Measurements from ENCODE around the gene ARAP1. TPM values are rescaled to one million over a fixed set of nuclear protein-coding genes. Genes with fewer than 3 reads are reported as not detected.

Gene ARAP1
- total and polyA plus RNA-seq, 2 donors (not counting 3 experiments of a cell fraction or from before 2014, with no cell fraction given), result 36.8 to 66.2 TPM

GRCh38 chr11:72701466-72701865 is 50.7 kb downstream of the ARAP1 start:
- H3K27ac ChIP-seq (ENCODE audit: insufficient read depth, low read depth, low read length), result no peak overlapping the region
- POLR2A ChIA-PET, result no interaction called here
- H3K27me3 ChIP-seq (ENCODE audit: control insufficient read depth in 2 of 2, insufficient read depth in 2 of 2, low read length in 2 of 2), result no peaks in the 10 kb centered on the region
- H3K4me2 ChIP-seq (ENCODE audit: insufficient read depth, low read length), result no peak overlapping the region
- TF ChIP-seq GATA2 (IDR thresholded peaks at IDR 0.05; ENCODE audit: insufficient read depth, insufficient read length, low read depth, low read length) (no peak), JUN (IDR thresholded peaks at IDR 0.05; ENCODE audit: borderline replicate concordance, insufficient read depth, insufficient read length, low read depth) (no peak)
- DNase-seq (ENCODE audit: low read depth, low spot score) (no peak), FAIRE-seq (no peak)
- H3K79me2 ChIP-seq (ENCODE audit: control insufficient read depth, insufficient read depth, low read length), result no peaks in the 10 kb centered on the region
- BruUV-seq (replicated peaks), result no TSS peak
- H3K4me1 ChIP-seq (ENCODE audit: control insufficient read depth, extremely low read depth, insufficient read depth, low read length), result no peaks in the 10 kb centered on the region
- H2AFZ ChIP-seq (ENCODE audit: low read depth, low read length), result no peak overlapping the region
- peaks cover 8 to 47% of the 10 kb centered on the region in 2 experiments for H3K36me3 ChIP-seq (ENCODE audit: control insufficient read depth in 2 of 2, extremely low read depth in 1 of 2, insufficient read depth in 2 of 2, low read length in 2 of 2)
- intact Hi-C loops (cut with micrococcal nuclease), result no loop called here
- CTCF ChIA-PET, result no interaction called here
- H3K9me1 ChIP-seq (replicated peaks; ENCODE audit: control insufficient read depth, extremely low read depth, insufficient read depth, low read length), result no peaks in the 10 kb centered on the region
- H3K4me3 ChIP-seq (replicated peaks in 1 of 3; ENCODE audit: insufficient read depth in 1 of 3, low read depth in 1 of 3, low read length in 3 of 3), result no peak overlapping the region
- no peaks in the 10 kb centered on the region for H3K9me3 ChIP-seq (replicated peaks; ENCODE audit: control insufficient read depth, insufficient read depth, low read length)
- dilution Hi-C loops (cut with MboI; ENCODE audit: extremely low pct_ligation_motif_present, low sequenced_read_pairs), result no loop called here
- no peaks in the 10 kb centered on the region for H4K20me1 ChIP-seq (replicated peaks; ENCODE audit: control insufficient read depth, extremely low read depth, insufficient read depth, low read length)
- no peak overlapping the region for H3K9ac ChIP-seq (replicated peaks; ENCODE audit: extremely low read depth, insufficient read depth, low read length)

GRCh38 chr11:72700146-72700545 is 52.1 kb downstream of the ARAP1 start:
- BruUV-seq (replicated peaks), result no TSS peak
- no peak for TF ChIP-seq EZH2 (IDR thresholded peaks at IDR 0.05; ENCODE audit: borderline replicate concordance, low read depth, low read length, severe bottlenecking)
- TF ChIP-seq MAX (IDR thresholded peaks at IDR 0.05; ENCODE audit: insufficient read depth, insufficient read length), result no peak
- no peak for TF ChIP-seq JUN (IDR thresholded peaks at IDR 0.05; ENCODE audit: borderline replicate concordance, insufficient read depth, insufficient read length, low read depth)
- no peak for TF ChIP-seq GATA2 (IDR thresholded peaks at IDR 0.05; ENCODE audit: insufficient read depth, insufficient read length, low read depth, low read length)
- TF ChIP-seq MYC (IDR thresholded peaks at IDR 0.05; ENCODE audit: low read depth, low read length), result no peak
- no peak for TF ChIP-seq POLR2AphosphoS5 (IDR thresholded peaks at IDR 0.05; ENCODE audit: insufficient read depth, low read depth, low read length)
- TF ChIP-seq POLR2A (IDR thresholded peaks at IDR 0.05; ENCODE audit: low read depth, low read length), result no peak
- no peak for TF ChIP-seq CTCF (IDR thresholded peaks at IDR 0.05; ENCODE audit: extremely low read depth in 1 of 2, insufficient read depth in 1 of 2, low read depth in 1 of 2, low read length in 2 of 2)
- no peak for TF ChIP-seq FOS (IDR thresholded peaks at IDR 0.05; ENCODE audit: borderline replicate concordance, insufficient read depth, low read length)
- no peak overlapping the region for H3K9ac ChIP-seq (replicated peaks; ENCODE audit: extremely low read depth, insufficient read depth, low read length)
- H3K9me3 ChIP-seq (replicated peaks; ENCODE audit: control insufficient read depth, insufficient read depth, low read length), result no peaks in the 10 kb centered on the region
- no peak for DNase-seq (ENCODE audit: low read depth, low spot score)
- intact Hi-C loops (cut with micrococcal nuclease), result no loop called here
- H3K79me2 ChIP-seq (ENCODE audit: control insufficient read depth, insufficient read depth, low read length), result no peaks in the 10 kb centered on the region
- H2AFZ ChIP-seq (ENCODE audit: low read depth, low read length), result no peak overlapping the region
- H3K9me1 ChIP-seq (replicated peaks; ENCODE audit: control insufficient read depth, extremely low read depth, insufficient read depth, low read length), result no peaks in the 10 kb centered on the region
- no peaks in the 10 kb centered on the region for H3K27me3 ChIP-seq (ENCODE audit: control insufficient read depth in 2 of 2, insufficient read depth in 2 of 2, low read length in 2 of 2)
- peak; percentile 55 for FAIRE-seq
- no peak overlapping the region for H3K4me2 ChIP-seq (ENCODE audit: insufficient read depth, low read length)
- no peak overlapping the region for H3K27ac ChIP-seq (ENCODE audit: insufficient read depth, low read depth, low read length)
- H3K4me3 ChIP-seq (replicated peaks in 1 of 3; ENCODE audit: insufficient read depth in 1 of 3, low read depth in 1 of 3, low read length in 3 of 3), result no peak overlapping the region
- ChIA-PET POLR2A (interaction anchor here (0.5 kb wide), 1 partner anchor 76 kb away, joined by 3 read pairs; no protein-coding TSS in a partner anchor), CTCF (interaction anchor here (0.6 to 1.0 kb wide), 4 partner anchors 13 to 114 kb away, joined by 3 to 5 read pairs (median 3); no protein-coding TSS in a partner anchor)
- H3K4me1 ChIP-seq (ENCODE audit: control insufficient read depth, extremely low read depth, insufficient read depth, low read length), result no peaks in the 10 kb centered on the region
- no peaks in the 10 kb centered on the region for H4K20me1 ChIP-seq (replicated peaks; ENCODE audit: control insufficient read depth, extremely low read depth, insufficient read depth, low read length)
- H3K36me3 ChIP-seq (ENCODE audit: control insufficient read depth in 2 of 2, extremely low read depth in 1 of 2, insufficient read depth in 2 of 2, low read length in 2 of 2), result peaks cover 8 to 50% of the 10 kb centered on the region in 2 experiments
- dilution Hi-C loops (cut with MboI; ENCODE audit: extremely low pct_ligation_motif_present, low sequenced_read_pairs), result no loop called here
